ENCODE data around the gene MYOF. TPM values are rescaled to one million over a fixed set of nuclear protein-coding genes. Genes with fewer than 3 reads are reported as not detected.

The MYOF gene
- total and polyA plus RNA-seq, 7 donors, result 0.70 to 9.4 (median 4.2) TPM

GRCh38 chr10:93333278-93333978, 148.7 kb downstream of the MYOF start:
- Histone ChIP-seq H3K4me3 (no peak overlapping the region), H3K36me3 (ENCODE audit: insufficient read depth in 1 of 2, low read depth in 1 of 2) (no peaks in the 10 kb centered on the region), H3K27ac (no peak overlapping the region), H3K27me3 (ENCODE audit: insufficient read depth in 3 of 3, low read length in 2 of 3) (peaks cover 0 to 2% (median 0%) of the 10 kb centered on the region in 3 donors), H3K9me3 (no peaks in the 10 kb centered on the region), H3K4me1 (no peaks in the 10 kb centered on the region)
- WGBS, 3 donors, result 85 to 86% (median 85%) methylated on average over 15 of the region's 15 CpGs
- intact Hi-C loops (cut with DNase I), result no loop called here
- TF ChIP-seq, protein P1, sequence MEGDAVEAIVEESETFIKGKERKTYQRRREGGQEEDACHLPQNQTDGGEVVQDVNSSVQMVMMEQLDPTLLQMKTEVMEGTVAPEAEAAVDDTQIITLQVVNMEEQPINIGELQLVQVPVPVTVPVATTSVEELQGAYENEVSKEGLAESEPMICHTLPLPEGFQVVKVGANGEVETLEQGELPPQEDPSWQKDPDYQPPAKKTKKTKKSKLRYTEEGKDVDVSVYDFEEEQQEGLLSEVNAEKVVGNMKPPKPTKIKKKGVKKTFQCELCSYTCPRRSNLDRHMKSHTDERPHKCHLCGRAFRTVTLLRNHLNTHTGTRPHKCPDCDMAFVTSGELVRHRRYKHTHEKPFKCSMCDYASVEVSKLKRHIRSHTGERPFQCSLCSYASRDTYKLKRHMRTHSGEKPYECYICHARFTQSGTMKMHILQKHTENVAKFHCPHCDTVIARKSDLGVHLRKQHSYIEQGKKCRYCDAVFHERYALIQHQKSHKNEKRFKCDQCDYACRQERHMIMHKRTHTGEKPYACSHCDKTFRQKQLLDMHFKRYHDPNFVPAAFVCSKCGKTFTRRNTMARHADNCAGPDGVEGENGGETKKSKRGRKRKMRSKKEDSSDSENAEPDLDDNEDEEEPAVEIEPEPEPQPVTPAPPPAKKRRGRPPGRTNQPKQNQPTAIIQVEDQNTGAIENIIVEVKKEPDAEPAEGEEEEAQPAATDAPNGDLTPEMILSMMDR (IDR thresholded peaks at IDR 0.05), result no peak
- ATAC-seq (no peak), DNase-seq (no peak)

DNA sequence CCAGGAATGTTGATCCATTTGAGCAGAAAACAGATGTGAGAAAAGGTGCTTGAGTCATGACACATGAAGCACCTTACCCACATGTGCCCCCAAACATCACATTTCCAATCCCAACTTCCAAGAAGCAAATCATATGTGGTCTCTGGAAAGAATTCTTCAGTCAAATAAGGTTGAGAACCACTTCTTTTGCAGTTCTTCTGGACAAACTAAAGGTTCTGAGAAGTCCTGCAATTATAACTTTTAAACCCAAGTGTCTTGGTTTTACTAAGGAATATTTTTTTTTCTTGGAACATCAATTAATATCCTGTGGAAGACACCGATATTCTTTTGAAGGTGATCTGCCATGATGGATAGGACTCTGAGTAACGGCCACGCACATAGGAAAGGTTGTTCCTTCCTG, 151.3 kb downstream of the MYOF start:
- Histone ChIP-seq H3K27ac (no peak overlapping the region), H3K4me1 (no peaks in the 10 kb centered on the region), H3K36me3 (ENCODE audit: insufficient read depth in 1 of 2, low read depth in 1 of 2) (peaks cover 0 to 4% of the 10 kb centered on the region in 2 donors), H3K4me3 (no peak overlapping the region), H3K27me3 (ENCODE audit: insufficient read depth in 3 of 3, low read length in 2 of 3) (peaks cover 0 to 2% (median 0%) of the 10 kb centered on the region in 3 donors), H3K9me3 (no peaks in the 10 kb centered on the region)
- TF ChIP-seq, protein P1 (IDR thresholded peaks at IDR 0.05), result no peak
- WGBS, 3 donors, result 67 to 82% (median 69%) methylated on average over 3 of the region's 3 CpGs
- intact Hi-C loops (cut with DNase I), result no loop called here
- no peak for ATAC-seq
- no peak for DNase-seq

- WGBS, 3 donors, result 60 to 65% (median 61%) methylated on average over 6 of the region's 6 CpGs
- DNase-seq, result no peak
These were observed 162.2 kb downstream of the MYOF start for GRCh38 chr10:93319896-93320295.

GRCh38 chr10:93319096-93319495, 163.0 kb downstream of the MYOF start:
- no peak for ATAC-seq

More at GRCh38 chr10:93319896-93320295, 162.2 kb downstream of the MYOF start:
- Histone ChIP-seq H3K36me3 (ENCODE audit: insufficient read depth in 1 of 2, low read depth in 1 of 2) (peaks cover 0 to 7% of the 10 kb centered on the region in 2 donors), H3K27ac (no peak overlapping the region), H3K27me3 (ENCODE audit: insufficient read depth in 3 of 3, low read length in 2 of 3) (no peaks in the 10 kb centered on the region), H3K4me1 (no peaks in the 10 kb centered on the region), H3K4me3 (no peak overlapping the region), H3K9me3 (no peaks in the 10 kb centered on the region)
- TF ChIP-seq, protein P1 (IDR thresholded peaks at IDR 0.05), result no peak
- intact Hi-C loops (cut with DNase I), result no loop called here
- ATAC-seq, result no peak

More at GRCh38 chr10:93319096-93319495, 163.0 kb downstream of the MYOF start:
- TF ChIP-seq, protein P1 (IDR thresholded peaks at IDR 0.05), result no peak
- intact Hi-C loops (cut with DNase I), result no loop called here
- no peaks in the 10 kb centered on the region for H3K9me3 ChIP-seq
- no peaks in the 10 kb centered on the region for H3K27me3 ChIP-seq (ENCODE audit: insufficient read depth in 3 of 3, low read length in 2 of 3)
- peaks cover 0 to 9% of the 10 kb centered on the region in 2 donors for H3K36me3 ChIP-seq (ENCODE audit: insufficient read depth in 1 of 2, low read depth in 1 of 2)
- 70 to 87% (median 72%) methylated on average over 4 of the region's 4 CpGs for WGBS, 3 donors
- no peak overlapping the region for H3K27ac ChIP-seq
- no peak for DNase-seq
- no peak overlapping the region for H3K4me3 ChIP-seq
- no peaks in the 10 kb centered on the region for H3K4me1 ChIP-seq

All from psoas muscle (tissue), 8 donors.